ENCODE measurements around the gene TAF6L. TPM values are rescaled to one million over a fixed set of nuclear protein-coding genes. Genes with fewer than 3 reads are reported as not detected.
"Not testable (repeated sequence)": the region's sequence is repeated elsewhere in the genome, so short reads cannot be mapped to it uniquely, and the experiment has no call there.

The TAF6L gene
- polyA plus RNA-seq, 1 experiment: 8.9 TPM

DNA sequence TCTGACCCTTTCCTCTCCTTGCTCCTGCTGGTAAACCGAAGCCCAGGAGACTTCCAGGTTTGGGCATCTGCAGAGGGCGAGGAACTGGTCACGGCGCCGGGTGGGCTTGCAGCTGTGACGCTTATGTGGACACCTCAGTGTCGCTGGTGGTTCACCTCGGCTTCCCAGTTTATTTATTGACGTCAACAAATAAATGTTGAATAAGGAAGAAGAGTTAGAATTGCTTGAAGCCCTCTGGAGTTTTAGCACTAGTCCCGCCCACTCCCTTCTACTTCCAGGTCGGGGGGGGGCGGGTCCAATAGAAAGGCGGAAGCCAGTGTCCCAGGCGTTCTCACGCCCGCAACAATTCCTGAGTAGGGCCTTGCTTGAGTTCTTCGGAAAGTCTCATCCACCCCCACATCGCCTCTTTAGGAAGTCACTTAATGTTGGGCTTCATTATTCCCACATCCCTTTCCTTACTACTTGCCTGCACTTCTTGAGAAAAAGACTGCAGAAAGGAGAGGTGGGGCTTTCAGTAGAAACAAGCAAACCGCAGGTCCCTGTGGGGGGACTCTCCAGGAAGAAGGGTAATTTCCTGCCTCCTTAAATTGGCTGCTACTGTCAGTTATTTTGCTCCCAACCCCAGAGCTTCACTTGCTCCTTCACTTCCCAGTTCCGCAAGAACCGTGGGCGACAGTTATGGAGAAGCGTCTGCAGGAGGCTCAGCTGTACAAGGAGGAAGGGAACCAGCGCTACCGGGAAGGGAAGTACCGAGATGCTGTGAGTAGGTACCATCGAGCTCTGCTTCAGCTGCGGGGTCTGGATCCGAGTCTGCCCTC, 42.8 kb upstream of the TAF6L start, which contains the start of gene TTC9C:
TSS of gene TTC9C (plus strand) at position 316 of the 818 bp plus-strand sequence. CDS start at position 679, 363 bp downstream.
- peak; percentile 59 for DNase-seq (ENCODE audit: low read depth, low spot score)
- ChIA-PET CTCF (interaction anchor here (1.1 to 1.4 kb wide), 3 partner anchors 23 to 58 kb away, joined by 3 to 5 read pairs (median 3); partner anchors contain the start of gene POLR2G), POLR2A (interaction anchor here (0.6 to 3.7 kb wide), 12 partner anchors 22 to 1110 kb away, joined by 3 to 41 read pairs (median 6); partner anchors contain the start of genes C11orf98, CSKMT, INTS5 and STX5)
- H3K27ac ChIP-seq (ENCODE audit: low read depth, low read length): peak within 1 kb of the TSS; percentile 98
- no peaks in the 10 kb centered on the region for H3K27me3 ChIP-seq (ENCODE audit: control insufficient read depth, insufficient read depth, low read length)
- H3K4me3 ChIP-seq (ENCODE audit: low read depth, low read length): peak within 1 kb of the TSS; percentile 99
- H3K9me3 ChIP-seq (ENCODE audit: control insufficient read depth, insufficient read depth, low read length): no peaks in the 10 kb centered on the region; the same call in 1 of the 2 replicates
- TF ChIP-seq CTCF (IDR thresholded peaks at IDR 0.05; ENCODE audit: low read depth, low read length): no peak

DNA sequence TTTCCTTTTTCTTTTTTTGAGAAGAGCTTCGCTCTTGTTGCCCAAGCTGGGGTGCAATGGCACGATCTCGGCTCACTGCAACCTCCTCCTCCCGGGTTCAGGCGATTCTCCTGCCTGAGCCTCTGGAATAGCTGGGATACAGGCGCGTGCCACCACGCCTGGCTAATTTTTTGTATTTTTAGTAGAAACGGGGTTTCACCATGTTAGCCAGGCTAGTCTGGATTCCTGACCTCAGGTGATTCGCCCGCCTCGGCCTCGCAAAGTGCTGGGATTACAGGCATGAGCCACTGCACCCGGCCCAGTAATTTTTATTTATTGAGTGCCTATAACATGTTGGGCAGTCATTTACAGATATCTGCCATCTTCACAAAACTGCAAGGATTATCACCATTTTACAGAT, 41.1 kb upstream of the TAF6L start:
- H3K27ac ChIP-seq (ENCODE audit: low read depth, low read length); H3K9me3 ChIP-seq (ENCODE audit: control insufficient read depth, insufficient read depth, low read length); DNase-seq (ENCODE audit: low read depth, low spot score); H3K27me3 ChIP-seq (ENCODE audit: control insufficient read depth, insufficient read depth, low read length): not testable (repeated sequence)
- peak overlapping the region; percentile 99 for H3K4me3 ChIP-seq (ENCODE audit: low read depth, low read length)
- POLR2A ChIA-PET: interaction anchor here (0.6 to 3.7 kb wide), 5 partner anchors 24 to 110 kb away, joined by 4 to 41 read pairs (median 7); partner anchors contain the start of genes LBHD1, LRRN4CL, UQCC3 and WDR74
- CTCF ChIA-PET: interaction anchor here (0.6 to 1.5 kb wide), 2 partner anchors 24 to 336 kb away, joined by 3 to 8 read pairs; partner anchors contain the start of gene ZBTB3

DNA sequence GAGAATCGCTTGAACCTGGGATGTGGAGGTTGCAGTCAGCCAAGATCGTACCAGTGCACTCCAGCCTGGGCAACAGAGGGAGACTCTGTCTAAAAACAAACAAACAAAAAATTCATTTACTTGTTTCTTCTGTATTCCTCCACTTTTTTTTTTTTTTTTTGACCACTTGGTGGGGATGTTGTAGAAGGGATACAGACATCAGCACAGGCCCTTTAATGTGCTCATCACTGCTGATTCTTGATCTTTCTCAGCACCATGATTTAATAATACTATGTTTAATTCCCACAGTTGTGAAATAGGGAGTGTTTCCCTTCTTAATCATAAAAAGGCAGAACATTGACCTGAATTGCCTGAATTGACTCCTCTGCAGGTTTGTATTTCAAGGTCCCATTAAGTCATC, 38.4 kb upstream of the TAF6L start:
- Histone ChIP-seq H3K4me3 (ENCODE audit: low read depth, low read length) (no peak overlapping the region), H3K27ac (ENCODE audit: low read depth, low read length) (no peak overlapping the region), H3K9me3 (ENCODE audit: control insufficient read depth, insufficient read depth, low read length) (no peaks in the 10 kb centered on the region), H3K27me3 (ENCODE audit: control insufficient read depth, insufficient read depth, low read length) (no peaks in the 10 kb centered on the region)
- ChIA-PET CTCF (no interaction called here), POLR2A (no interaction called here)
- no peak for DNase-seq (ENCODE audit: low read depth, low spot score)
- 0 out of 2 replicates have a peak, but pooled peaks have one; percentile 14 for TF ChIP-seq CTCF (IDR thresholded peaks at IDR 0.05; ENCODE audit: low read depth, low read length)

DNA sequence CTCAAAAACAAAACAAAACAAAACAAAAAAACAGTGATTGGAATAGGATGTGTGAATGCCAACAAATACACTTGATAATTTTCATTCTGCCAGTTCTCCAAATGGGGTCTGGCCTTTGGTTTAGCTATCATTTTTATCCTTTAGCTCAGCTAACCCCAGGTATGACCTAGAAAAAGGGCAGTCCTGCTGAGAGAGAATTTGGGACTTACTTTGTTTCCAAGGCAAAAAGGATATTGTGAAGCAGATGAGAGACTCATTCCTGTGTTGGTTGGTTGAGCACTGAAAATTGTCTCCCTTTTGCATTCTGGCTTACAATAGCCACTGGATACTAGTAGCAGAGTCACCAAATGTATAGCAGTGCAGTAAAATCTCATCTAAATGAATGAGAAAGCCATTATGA, 34.0 kb upstream of the TAF6L start:
- CTCF ChIA-PET: interaction anchor here (0.6 kb wide), 1 partner anchor 34 kb away, joined by 3 read pairs; the partner anchor contains the start of gene TAF6L
- no peaks in the 10 kb centered on the region for H3K9me3 ChIP-seq (ENCODE audit: control insufficient read depth, insufficient read depth, low read length)
- no peak overlapping the region for H3K27ac ChIP-seq (ENCODE audit: low read depth, low read length)
- TF ChIP-seq CTCF (IDR thresholded peaks at IDR 0.05; ENCODE audit: low read depth, low read length): no peak
- no peak for DNase-seq (ENCODE audit: low read depth, low spot score)
- POLR2A ChIA-PET: interaction anchor here (1.2 kb wide), 1 partner anchor 56 kb away, joined by 5 read pairs; no protein-coding TSS in a partner anchor
- H3K27me3 ChIP-seq (ENCODE audit: control insufficient read depth, insufficient read depth, low read length): no peaks in the 10 kb centered on the region
- H3K4me3 ChIP-seq (ENCODE audit: low read depth, low read length): no peak overlapping the region

DNA sequence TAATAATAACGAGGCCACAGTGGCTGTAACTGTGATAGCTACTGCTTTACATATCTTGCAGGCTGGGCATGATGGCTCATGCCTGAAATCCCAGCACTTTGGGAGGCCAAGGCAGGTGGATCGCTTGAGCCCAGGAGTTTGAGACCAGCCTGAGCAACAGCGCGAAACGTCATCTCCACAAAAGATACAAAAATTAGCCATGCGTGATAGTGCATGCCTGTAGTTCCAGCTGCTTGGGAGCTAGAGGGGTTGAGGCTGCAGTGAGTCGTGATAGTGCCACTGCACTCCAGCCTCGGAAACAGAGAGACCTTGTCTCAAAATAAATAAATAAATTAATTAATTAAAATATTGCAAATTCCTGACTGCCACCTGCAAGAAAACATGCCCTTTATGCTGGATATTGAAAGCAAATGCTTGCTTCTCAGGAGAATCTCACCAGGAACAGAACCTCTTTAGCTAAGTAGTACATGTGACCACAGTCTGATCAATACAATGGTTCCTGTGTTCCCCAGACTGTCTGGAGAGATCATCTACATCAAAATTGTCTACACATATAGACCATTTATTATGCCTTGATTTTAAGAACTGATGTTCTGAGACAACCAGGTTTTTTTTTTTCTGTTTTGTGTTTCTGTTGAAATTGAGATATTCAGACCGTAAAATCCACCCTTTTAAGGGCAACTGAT, 23.6 kb upstream of the TAF6L start:
- H3K27ac ChIP-seq (ENCODE audit: low read depth, low read length): no peak overlapping the region
- H3K4me3 ChIP-seq (ENCODE audit: low read depth, low read length): no peak overlapping the region
- H3K27me3 ChIP-seq (ENCODE audit: control insufficient read depth, insufficient read depth, low read length): no peaks in the 10 kb centered on the region
- ChIA-PET CTCF (no interaction called here), POLR2A (interaction anchor here (0.6 to 1.4 kb wide), 2 partner anchors 14 to 134 kb away, joined by 3 to 4 read pairs; partner anchors contain the start of gene POLR2G)
- H3K9me3 ChIP-seq (ENCODE audit: control insufficient read depth, insufficient read depth, low read length): no peaks in the 10 kb centered on the region
- TF ChIP-seq CTCF (IDR thresholded peaks at IDR 0.05; ENCODE audit: low read depth, low read length): no peak
- no peak for DNase-seq (ENCODE audit: low read depth, low spot score)

DNA sequence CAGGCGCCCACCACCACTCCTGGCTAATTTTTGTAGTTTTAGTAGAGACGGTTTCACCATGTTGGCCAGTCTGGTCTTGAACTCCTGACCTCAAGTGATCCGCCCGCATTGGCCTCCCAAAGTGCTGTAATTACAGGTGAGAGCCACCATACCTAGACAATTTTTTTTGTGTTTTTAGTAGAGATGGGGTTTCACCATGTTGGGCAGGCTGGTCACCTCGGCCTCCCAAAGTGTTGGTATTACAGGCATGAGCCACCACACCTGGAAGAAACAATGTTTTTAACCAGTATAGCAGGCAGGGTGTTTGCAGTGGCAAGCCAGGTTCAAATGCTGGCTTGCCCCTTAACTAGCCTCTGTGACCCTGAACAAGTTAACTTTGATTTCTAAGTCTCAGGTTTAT, 21.3 kb upstream of the TAF6L start:
- DNase-seq (ENCODE audit: low read depth, low spot score); H3K9me3 ChIP-seq (ENCODE audit: control insufficient read depth, insufficient read depth, low read length); H3K27me3 ChIP-seq (ENCODE audit: control insufficient read depth, insufficient read depth, low read length); H3K27ac ChIP-seq (ENCODE audit: low read depth, low read length); H3K4me3 ChIP-seq (ENCODE audit: low read depth, low read length): not testable (repeated sequence)
- CTCF ChIA-PET: interaction anchor here (0.6 to 1.2 kb wide), 2 partner anchors 27 to 37 kb away, joined by 3 to 10 read pairs; no protein-coding TSS in a partner anchor
- POLR2A ChIA-PET: interaction anchor here (1.0 kb wide), 1 partner anchor 84 kb away, joined by 3 read pairs; no protein-coding TSS in a partner anchor

Measured in AG04450 (cell line).